ENCODE results near the gene TRPM5. TPM values are rescaled to one million over a fixed set of nuclear protein-coding genes. Genes with fewer than 3 reads are reported as not detected.

TRPM5 gene
- total and polyA plus RNA-seq, 2 of the 8 experiments (the other 6 are each of a cell fraction or from before 2014, with no cell fraction given) = 0.02 TPM; not detected in 1

DNA sequence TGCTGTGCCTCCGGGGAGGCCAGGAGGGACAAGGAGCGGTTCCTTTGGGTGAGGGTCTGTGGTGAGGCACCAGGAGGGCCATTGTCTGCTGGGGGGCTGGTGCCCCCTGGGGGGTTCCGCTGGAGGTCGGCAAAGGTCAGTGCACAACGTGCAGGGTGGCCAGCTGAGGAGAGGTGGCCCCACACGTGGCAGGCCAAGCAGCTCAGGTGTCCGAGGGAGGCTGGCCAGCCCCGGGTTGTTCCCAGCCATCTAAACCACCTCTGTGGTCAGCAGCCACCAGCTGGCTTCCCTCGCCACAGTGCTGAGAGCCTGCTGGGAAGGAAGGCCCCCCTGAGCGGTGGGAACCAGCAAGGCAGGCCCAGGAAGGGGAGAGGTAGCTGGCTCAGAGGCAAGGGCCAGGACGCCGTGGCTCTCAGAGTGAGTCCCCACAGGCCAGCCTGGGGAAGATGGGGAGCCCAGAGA, 39.5 kb downstream of the TRPM5 start:
- Histone ChIP-seq H3K23me2 (ENCODE audit: low read depth, low read length) (peaks cover 8% of the 10 kb centered on the region), H4K91ac (replicated peaks; ENCODE audit: insufficient read length, low read length) (no peak overlapping the region), H3K4me2 (ENCODE audit: insufficient read depth in 1 of 2, low read depth in 2 of 2, low read length in 2 of 2) (no peak overlapping the region), H3K36me3 (ENCODE audit: control insufficient read depth in 2 of 4, insufficient read depth in 4 of 4, low read length in 3 of 4) (peaks cover 2 to 14% (median 10%) of the 10 kb centered on the region in 4 experiments; a peak in 4 of 8 replicates), H2BK5ac (ENCODE audit: low read depth, low read length) (no peak overlapping the region), H4K20me1 (replicated peaks in 1 of 2; ENCODE audit: control insufficient read depth in 1 of 2, insufficient read depth in 2 of 2, low read length in 2 of 2) (peaks cover 3 to 5% of the 10 kb centered on the region in 2 experiments), H3K79me1 (ENCODE audit: low read depth, low read length) (no peaks in the 10 kb centered on the region; the same call in 1 of the 2 replicates), H3K9ac (replicated peaks in 1 of 4; ENCODE audit: extremely low read depth in 1 of 4, low read depth in 3 of 4, low read length in 3 of 4) (no peak overlapping the region; a peak in 2 of 7 replicates), H2BK120ac (replicated peaks; ENCODE audit: low read depth, low read length) (no peak overlapping the region), H3K4me3 (ENCODE audit: extremely low read depth in 1 of 4, insufficient read depth in 2 of 4, low read depth in 3 of 4, low read length in 4 of 4) (no peak overlapping the region), H2AK5ac (ENCODE audit: low read depth, low read length) (no peak overlapping the region), H2BK12ac (ENCODE audit: low read depth, low read length) (no peak overlapping the region), H4K8ac (ENCODE audit: extremely low read depth, insufficient read depth, low read length) (peak overlapping the region; percentile 83; the same call in 1 of the 2 replicates), H3K79me2 (ENCODE audit: control insufficient read depth in 1 of 2, insufficient read depth in 2 of 2, low read length in 2 of 2) (peaks cover 0 to 14% of the 10 kb centered on the region in 2 experiments; a peak in 3 of 4 replicates), H3K23ac (ENCODE audit: insufficient read length) (no peak overlapping the region), H3K4me1 (replicated peaks in 1 of 4; ENCODE audit: control insufficient read depth in 3 of 4, insufficient read depth in 4 of 4, low read length in 3 of 4) (peaks cover 0 to 12% (median 4%) of the 10 kb centered on the region in 4 experiments; a peak in 5 of 7 replicates), H3K27me3 (replicated peaks in 1 of 4; ENCODE audit: control insufficient read depth in 3 of 4, extremely low read depth in 1 of 4, insufficient read depth in 3 of 4, low read length in 3 of 4) (no peaks in the 10 kb centered on the region), H3K9me3 (ENCODE audit: insufficient read depth in 2 of 2, low read depth in 1 of 2, low read length in 1 of 2) (no peaks in the 10 kb centered on the region), H2BK15ac (ENCODE audit: low read length) (no peak overlapping the region), H3K18ac (ENCODE audit: extremely low read depth, low read length) (no peak overlapping the region), H3K4ac (replicated peaks; ENCODE audit: insufficient read length, low read depth, low read length) (no peak overlapping the region), H3K14ac (ENCODE audit: insufficient read length) (no peak overlapping the region), H3K27ac (ENCODE audit: low read depth, low read length) (no peak overlapping the region), H3K56ac (replicated peaks; ENCODE audit: insufficient read length, low read depth, low read length) (no peak overlapping the region), H4K5ac (ENCODE audit: insufficient read length, low read depth, low read length) (no peak overlapping the region), H2AFZ (ENCODE audit: low read length) (no peak overlapping the region), H2BK20ac (ENCODE audit: low read length) (no peak overlapping the region)
- 85% methylated on average over 11 of the region's 12 CpGs; no CpG with 5 or more reads in 1 of the 2 experiments for WGBS, 2 experiments (ENCODE audit: extremely low coverage in 1 of 2, insufficient coverage in 1 of 2, insufficient read length in 1 of 2, insufficient replicate concordance in 2 of 2, low coverage in 1 of 2, low lambda C conversion rate in 2 of 2, missing lambda C conversion rate in 1 of 2)
- CTCF ChIA-PET (ENCODE audit: partially characterized antibody) = interaction anchor here (1.1 to 14.1 kb wide), 7 partner anchors 14 to 751 kb away, joined by 3 to 196 read pairs (median 4); no protein-coding TSS in a partner anchor
- DNase-seq (ENCODE audit: low read depth in 1 of 2, low spot score in 2 of 2) (no peak), FAIRE-seq (no peak)
- POLR2A ChIA-PET (ENCODE audit: partially characterized antibody) = interaction anchor here (0.7 to 3.4 kb wide), 6 partner anchors 9 to 98 kb away, joined by 3 to 17 read pairs (median 3); no protein-coding TSS in a partner anchor
- TF ChIP-seq POLR2A (IDR thresholded peaks at IDR 0.05; ENCODE audit: control extremely low read depth in 1 of 2, low read depth in 2 of 2, low read length in 2 of 2) = peak in 1 of 2 experiments; percentile 17; a peak in 1 of 3 replicates
- TF ChIP-seq KDM4A (IDR thresholded peaks at IDR 0.05; ENCODE audit: low read depth, low read length, severe bottlenecking) = no peak

Data from H1 (cell line).